ENCODE data around the gene DCLK1. TPM values are rescaled to one million over a fixed set of nuclear protein-coding genes. Genes with fewer than 3 reads are reported as not detected.

DCLK1 gene
- total RNA-seq, 1 donor from 2014 or later: 19.3 TPM

DNA sequence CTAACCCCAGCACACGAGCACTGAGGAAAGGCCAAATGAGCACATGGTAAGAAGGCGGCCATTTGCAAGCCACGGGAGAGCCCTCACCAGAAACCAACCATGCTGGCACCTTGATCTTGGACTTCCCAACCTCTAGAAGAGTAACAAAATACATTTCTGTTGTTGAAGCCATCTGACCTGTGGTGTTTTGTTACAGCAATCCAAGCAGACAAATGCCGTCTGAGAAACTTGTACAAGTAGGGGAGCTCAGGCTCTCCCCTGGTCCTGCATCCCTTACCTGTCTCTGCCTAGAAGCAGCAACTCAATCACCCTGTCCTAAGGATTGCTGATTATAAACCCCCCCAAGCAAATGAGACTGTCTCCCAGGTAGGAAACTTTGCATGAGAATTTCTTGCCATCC lies 399.7 kb downstream of the DCLK1 start:
- DNase-seq (ENCODE audit: missing footprints) (no peak), ATAC-seq (no peak)
- intact Hi-C loops (cut with DNase I): no loop called here

DNA sequence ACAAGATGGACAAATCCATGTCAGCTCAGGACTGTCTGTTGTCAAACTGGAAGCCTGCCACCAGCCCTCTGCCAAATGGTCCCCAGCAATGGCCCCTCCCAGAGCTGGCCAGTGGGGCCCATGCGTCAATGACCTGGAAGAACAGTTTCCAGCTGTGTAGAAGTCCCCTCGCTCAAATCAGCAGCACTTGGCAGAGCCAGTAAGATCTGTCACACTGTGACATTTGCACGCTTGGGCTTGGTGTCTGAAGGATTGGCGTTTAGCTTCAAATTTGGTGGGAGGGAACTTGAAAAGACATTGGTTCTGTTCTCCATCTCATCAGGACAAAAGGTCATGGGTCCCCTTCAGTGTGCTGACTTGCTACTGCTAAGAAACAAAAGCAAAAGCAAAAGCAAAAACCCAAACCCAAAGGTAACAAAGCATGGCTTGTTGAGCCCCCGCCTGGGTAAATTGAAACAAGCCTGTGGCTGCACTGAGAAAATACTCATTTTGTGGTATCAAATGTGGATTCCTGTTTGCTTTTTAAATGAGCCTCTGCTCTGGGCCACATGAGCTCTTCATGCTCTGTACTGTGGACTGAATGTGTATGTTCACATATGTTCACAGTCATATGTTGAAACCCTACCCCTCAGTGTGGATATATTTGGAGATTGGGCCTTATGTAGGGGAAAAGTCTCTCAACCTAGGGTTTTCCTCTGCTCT lies 401.1 kb downstream of the DCLK1 start:
- intact Hi-C loops (cut with DNase I): loop anchor here (10.0 kb wide), 1 partner anchor 255 kb away; the partner anchor contains the start of gene MAB21L1
- DNase-seq (ENCODE audit: missing footprints) (peak; percentile 90), ATAC-seq (peak; percentile 90)

- no peak for DNase-seq (ENCODE audit: missing footprints)
- intact Hi-C loops (cut with DNase I): loop anchor here (10.0 kb wide), 1 partner anchor 253 kb away; the partner anchor contains the start of gene MAB21L1
- peak; percentile 26 for ATAC-seq
Observed at GRCh38 chr13:35727881-35728280, 403.3 kb downstream of the DCLK1 start.

DNA sequence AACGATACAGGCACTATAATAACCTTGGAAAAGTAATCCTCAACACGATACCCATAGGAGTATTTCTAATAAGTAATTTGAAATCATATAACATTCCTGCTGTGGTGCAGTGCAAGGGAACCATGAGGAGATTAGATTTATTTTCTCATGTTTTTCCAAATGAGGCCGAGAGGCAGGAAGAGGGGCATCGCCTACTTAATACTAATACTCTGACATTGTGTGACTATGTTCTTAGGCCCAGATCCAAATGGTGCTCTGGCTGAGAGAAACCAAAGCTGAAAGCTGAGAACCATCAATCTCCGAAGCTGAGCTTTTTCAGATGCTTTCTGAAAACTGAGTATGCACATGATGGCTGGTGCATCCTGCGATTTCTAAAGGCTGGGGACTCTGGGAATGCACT lies 406.7 kb downstream of the DCLK1 start:
- intact Hi-C loops (cut with DNase I): loop anchor here (10.0 kb wide), 1 partner anchor 250 kb away; the partner anchor contains the start of gene MAB21L1
- DNase-seq (ENCODE audit: missing footprints) (no peak), ATAC-seq (peak; percentile 15)

DNA sequence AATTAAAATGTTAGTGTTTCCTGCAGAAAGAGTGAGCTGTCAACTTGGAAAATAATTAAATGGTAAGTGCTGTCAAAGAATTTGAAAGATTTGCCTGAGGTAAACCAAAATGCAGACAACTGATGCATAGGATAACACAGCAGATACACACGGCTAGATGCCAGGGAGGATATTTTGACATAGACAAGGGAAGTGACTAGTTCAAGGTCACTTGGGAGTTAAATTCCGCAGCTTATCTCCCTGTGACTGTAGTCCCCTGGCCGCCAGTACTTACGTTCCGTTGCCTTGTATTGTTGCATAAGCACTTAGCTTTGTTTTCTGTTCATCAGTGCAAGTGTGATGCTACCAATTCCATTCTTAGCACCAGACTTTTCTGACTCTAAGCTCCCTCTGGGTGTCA lies 407.4 kb downstream of the DCLK1 start:
- intact Hi-C loops (cut with DNase I): loop anchor here (2.0 to 10.0 kb wide), 2 partner anchors 233 to 249 kb away; partner anchors contain the start of gene MAB21L1
- ATAC-seq (peak; percentile 88), DNase-seq (ENCODE audit: missing footprints) (no peak)

GRCh38 chr13:35723053-35723461 lies 408.1 kb downstream of the DCLK1 start:
- intact Hi-C loops (cut with DNase I): loop anchor here (2.0 to 10.0 kb wide), 2 partner anchors 234 to 248 kb away; partner anchors contain the start of gene MAB21L1
- DNase-seq (ENCODE audit: missing footprints): no peak
- ATAC-seq: peak; percentile 84

DNA sequence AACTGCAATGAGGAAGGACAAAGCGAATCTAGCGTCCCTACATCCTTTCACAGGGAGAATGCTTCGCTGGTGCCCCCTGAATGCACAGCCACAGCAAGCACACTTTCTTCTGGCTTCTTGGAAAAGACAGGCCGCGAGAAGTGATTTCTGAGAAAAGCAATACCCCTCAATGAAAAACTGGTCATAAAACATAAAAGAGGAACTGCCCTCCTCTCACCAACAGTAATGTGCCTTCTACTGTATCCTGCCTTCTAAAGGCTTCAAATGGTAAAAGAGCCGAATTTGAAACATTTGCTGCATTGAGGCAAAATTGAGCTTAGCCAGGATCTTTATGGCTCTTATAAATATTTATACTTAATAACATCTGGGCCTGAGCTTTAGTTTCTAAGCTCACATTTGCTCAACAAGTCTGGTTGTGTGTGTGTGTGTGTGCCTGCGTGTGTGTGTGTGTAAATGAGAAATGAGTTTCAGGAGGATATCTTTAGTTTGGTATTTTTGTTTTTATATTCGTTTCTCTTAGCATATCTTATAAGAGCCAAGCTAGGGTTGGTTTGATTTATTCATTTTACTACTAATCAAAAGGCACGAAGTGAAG lies 408.6 kb downstream of the DCLK1 start:
- intact Hi-C loops (cut with DNase I): loop anchor here (2.0 to 10.0 kb wide), 2 partner anchors 234 to 248 kb away; partner anchors contain the start of gene MAB21L1
- ATAC-seq: no peak

DNA sequence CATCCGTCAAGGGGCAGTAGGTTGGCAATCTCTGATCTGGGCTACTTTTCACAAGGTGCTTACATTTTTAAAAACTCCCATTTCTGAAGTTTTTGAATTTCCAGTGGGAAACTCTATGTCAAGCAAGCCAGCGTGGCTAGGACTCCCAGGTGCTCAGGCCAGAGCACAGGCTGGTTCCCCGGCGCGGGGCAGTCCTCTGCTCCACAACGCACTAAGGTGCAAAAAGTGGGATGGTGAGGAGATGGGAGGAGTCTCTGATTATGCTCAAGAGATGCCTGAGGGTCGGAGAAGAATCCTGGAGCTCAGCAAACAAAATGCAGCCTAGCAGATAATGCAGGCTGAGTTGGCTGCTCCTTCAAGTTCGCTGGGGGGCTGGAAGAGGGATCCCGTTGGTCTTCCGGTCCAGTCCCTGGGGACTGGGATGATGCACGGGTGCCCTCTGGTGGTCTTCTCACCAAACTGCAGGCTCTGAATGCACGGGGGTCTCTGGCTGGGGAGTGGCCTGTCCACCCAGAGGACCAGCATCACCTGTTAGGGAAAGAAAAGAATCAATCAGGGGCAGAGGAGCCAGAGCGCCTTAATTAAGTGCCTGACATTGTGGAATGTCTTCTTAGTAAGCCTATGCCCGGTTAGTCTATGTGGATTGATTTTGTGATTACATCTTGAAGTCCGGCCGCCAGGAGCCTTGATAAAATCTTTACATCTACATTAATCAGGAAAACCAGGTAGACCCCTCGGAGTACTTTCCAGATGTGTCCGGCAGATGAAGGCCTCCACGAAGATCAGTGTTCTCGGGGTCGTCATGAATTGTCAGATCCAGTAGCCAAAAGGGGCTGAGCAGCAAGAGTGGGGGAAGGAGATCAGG lies 410.3 kb downstream of the DCLK1 start:
- ATAC-seq: no peak
- no peak for DNase-seq (ENCODE audit: missing footprints)
- intact Hi-C loops (cut with DNase I): loop anchor here (2.0 to 10.0 kb wide), 3 partner anchors 68 to 246 kb away; partner anchors contain the start of gene MAB21L1

More for the DNA sequence above, 408.6 kb downstream of the DCLK1 start:
- DNase-seq (ENCODE audit: missing footprints): no peak

- DNase-seq (ENCODE audit: missing footprints) (no peak), ATAC-seq (no peak)
- intact Hi-C loops (cut with DNase I): loop anchor here (2.0 to 10.0 kb wide), 3 partner anchors 69 to 245 kb away; partner anchors contain the start of gene MAB21L1
Observed at GRCh38 chr13:35720290-35720689, 410.9 kb downstream of the DCLK1 start.

Other genes starting within 250 kb of the DCLK1 start
- gene SOHLH2, start 83.2 kb upstream of the DCLK1 start, total RNA-seq: not detected
- gene CCDC169, start 166.4 kb upstream of the DCLK1 start, total RNA-seq: not detected
- gene SPART, start 215.0 kb upstream of the DCLK1 start, total RNA-seq: 41.7 TPM

Data from Right ventricle myocardium inferior (tissue), 1 donor.